Prostate gland (tissue), 2 donors: ENCODE measurements around the gene FMO2.
"Not testable (repeated sequence)": the region's sequence is repeated elsewhere in the genome, so short reads cannot be mapped to it uniquely, and the experiment has no call there.

Source experiments
- POLR2AphosphoS5 ChIP-seq: sonication (generic); formaldehyde crosslinking; IDR thresholded peaks from one replicate; pipeline ENCODE4 v1.6.1; 2017; ENCODE audit warnings: antibody characterized with exemption
- TF ChIP-seq, protein P1 (sequence below), 4 experiments: fragments of 200-600 bp in 2 of 4; fragments of 450-650 bp in 2 of 4; sonication (generic) in 2 of 4; IDR thresholded peaks; 1 replicate in 3 of 4; 2 replicates in 1 of 4; pipeline ENCODE4 v1.5.1; 2016 to 2019; ENCODE audit warnings: antibody characterized with exemption in 4 of 4, mild to moderate bottlenecking in 2 of 4, moderate library complexity in 2 of 4

DNA sequence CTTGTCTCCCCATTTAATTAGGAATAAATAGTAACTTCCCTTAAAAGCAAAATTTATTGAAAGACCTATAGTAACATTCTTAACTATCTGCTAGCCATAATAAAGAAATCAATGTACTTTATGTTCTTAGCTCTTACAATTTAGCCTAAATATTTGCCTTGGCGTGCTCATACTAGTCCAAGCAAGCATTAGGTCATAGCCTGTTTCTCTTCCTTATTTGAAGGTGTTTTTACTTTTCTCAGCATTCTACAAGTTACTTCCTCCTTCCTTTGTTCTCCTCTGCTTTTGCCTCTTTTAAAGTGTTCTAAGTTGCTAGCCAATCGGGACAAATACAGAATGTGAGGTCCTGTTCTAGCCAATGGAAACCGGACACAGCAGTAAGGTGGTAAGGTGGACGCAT lies 39.2 kb downstream of the FMO2 start:
- TF ChIP-seq, protein P1, sequence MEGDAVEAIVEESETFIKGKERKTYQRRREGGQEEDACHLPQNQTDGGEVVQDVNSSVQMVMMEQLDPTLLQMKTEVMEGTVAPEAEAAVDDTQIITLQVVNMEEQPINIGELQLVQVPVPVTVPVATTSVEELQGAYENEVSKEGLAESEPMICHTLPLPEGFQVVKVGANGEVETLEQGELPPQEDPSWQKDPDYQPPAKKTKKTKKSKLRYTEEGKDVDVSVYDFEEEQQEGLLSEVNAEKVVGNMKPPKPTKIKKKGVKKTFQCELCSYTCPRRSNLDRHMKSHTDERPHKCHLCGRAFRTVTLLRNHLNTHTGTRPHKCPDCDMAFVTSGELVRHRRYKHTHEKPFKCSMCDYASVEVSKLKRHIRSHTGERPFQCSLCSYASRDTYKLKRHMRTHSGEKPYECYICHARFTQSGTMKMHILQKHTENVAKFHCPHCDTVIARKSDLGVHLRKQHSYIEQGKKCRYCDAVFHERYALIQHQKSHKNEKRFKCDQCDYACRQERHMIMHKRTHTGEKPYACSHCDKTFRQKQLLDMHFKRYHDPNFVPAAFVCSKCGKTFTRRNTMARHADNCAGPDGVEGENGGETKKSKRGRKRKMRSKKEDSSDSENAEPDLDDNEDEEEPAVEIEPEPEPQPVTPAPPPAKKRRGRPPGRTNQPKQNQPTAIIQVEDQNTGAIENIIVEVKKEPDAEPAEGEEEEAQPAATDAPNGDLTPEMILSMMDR (IDR thresholded peaks at IDR 0.05) = not testable (repeated sequence)
- peak; percentile 57 for TF ChIP-seq POLR2AphosphoS5
